ACC112 (cell line): ENCODE data around the gene SHISA5.
"Not testable (repeated sequence)": the region's sequence is repeated elsewhere in the genome, so short reads cannot be mapped to it uniquely, and the experiment has no call there.

Experiments
- H2AFZ ChIP-seq: fragments of 200-600 bp; sonication (generic); one replicate; pipeline ENCODE4 v1.6.0; 2017; ENCODE audit warnings: antibody characterized with exemption, low read length; ENCODE audit not compliant: unreplicated experiment
- H3K27ac ChIP-seq: fragments of 200-600 bp; sonication (generic); 2 replicates; pipeline ENCODE4 v1.5.1; 2014; ENCODE audit warnings: low read depth, mild to moderate bottlenecking, antibody characterized with exemption, low read length, moderate library complexity
- H3K27me3 ChIP-seq: fragments of 200-600 bp; sonication (generic); 2 replicates; pipeline ENCODE4 v1.6.1; 2014; ENCODE audit warnings: mild to moderate bottlenecking, antibody characterized with exemption, low read length, moderate library complexity, mixed read lengths; ENCODE audit not compliant: insufficient read depth
- H3K36me3 ChIP-seq: fragments of 200-600 bp; sonication (generic); 2 replicates; pipeline ENCODE4 v1.6.1; 2016; ENCODE audit warnings: mild to moderate bottlenecking, antibody characterized with exemption, low read length, moderate library complexity, mixed read lengths; ENCODE audit not compliant: insufficient read depth
- H3K4me1 ChIP-seq: fragments of 200-600 bp; sonication (generic); one replicate; pipeline ENCODE4 v1.6.1; 2016; ENCODE audit warnings: low read length, mixed read lengths; ENCODE audit not compliant: insufficient read depth, unreplicated experiment, control insufficient read depth
- H3K4me3 ChIP-seq: fragments of 200-600 bp; sonication (generic); 2 replicates; pipeline ENCODE4 v1.5.1; 2014; ENCODE audit warnings: mild to moderate bottlenecking, low read depth, low read length
- H3K79me2 ChIP-seq: fragments of 200-600 bp; sonication (generic); one replicate; pipeline ENCODE4 v1.6.0; 2016; ENCODE audit warnings: low read length; ENCODE audit not compliant: control insufficient read depth, unreplicated experiment, insufficient read depth

Gene SHISA5, protein sequence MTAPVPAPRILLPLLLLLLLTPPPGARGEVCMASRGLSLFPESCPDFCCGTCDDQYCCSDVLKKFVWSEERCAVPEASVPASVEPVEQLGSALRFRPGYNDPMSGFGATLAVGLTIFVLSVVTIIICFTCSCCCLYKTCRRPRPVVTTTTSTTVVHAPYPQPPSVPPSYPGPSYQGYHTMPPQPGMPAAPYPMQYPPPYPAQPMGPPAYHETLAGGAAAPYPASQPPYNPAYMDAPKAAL

DNA sequence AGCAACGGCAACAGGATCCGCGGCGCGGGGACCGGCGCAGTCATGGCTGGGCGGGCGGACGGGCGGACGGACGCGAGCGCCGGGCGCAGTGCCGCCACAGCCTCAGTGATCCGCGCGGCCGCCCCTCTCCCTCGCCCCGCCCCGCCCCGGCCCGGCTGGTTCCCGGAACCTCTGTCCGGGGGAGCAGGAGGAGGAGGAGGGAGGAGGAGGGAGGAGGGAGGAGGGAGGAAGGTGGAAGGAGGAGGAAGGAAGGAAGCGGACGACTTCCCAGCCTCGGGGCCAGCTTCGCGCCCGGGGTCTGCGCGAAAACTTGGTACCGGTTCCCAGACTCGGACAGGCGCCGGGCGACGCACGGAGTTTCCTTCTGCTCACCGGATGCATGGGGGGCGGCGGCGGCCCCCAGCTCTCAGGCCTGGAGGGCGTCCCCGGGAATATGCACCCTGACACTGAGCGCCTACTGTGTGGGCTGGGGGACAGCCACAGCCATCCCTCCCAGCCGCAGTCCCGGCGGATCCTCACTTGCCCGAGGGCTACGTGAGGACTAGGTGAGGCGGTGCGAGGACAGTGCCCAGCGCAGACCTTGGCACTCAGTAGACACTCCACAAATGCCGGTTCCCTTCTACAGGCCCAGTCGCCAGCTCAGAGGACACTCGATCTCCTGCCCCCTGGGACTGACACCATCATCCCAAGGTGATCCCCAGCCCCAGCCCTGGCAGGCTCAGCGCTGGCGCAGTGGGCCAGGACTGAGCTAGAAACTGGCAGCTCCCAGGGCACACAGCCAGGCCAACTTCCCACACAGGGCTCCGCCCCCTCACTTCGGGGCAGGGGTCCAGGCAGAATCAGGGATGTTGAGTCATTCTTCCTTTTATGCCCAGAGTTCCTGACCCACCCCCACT is at the start of gene SHISA5:
TSS of gene SHISA5 (minus strand) at position 124 of the 896 bp plus-strand sequence. CDS start at position 44, 80 bp downstream.
- Histone ChIP-seq H3K27ac (peak within 1 kb of the TSS; percentile 49), H3K4me1 (peaks cover 28% of the 10 kb centered on the region), H3K36me3 (peaks cover 4% of the 10 kb centered on the region; the same call in 1 of the 2 replicates), H3K27me3 (no peaks in the 10 kb centered on the region), H3K79me2 (peaks cover 18% of the 10 kb centered on the region), H3K4me3 (peak within 1 kb of the TSS; percentile 98), H2AFZ (peak within 1 kb of the TSS; percentile 59)

DNA sequence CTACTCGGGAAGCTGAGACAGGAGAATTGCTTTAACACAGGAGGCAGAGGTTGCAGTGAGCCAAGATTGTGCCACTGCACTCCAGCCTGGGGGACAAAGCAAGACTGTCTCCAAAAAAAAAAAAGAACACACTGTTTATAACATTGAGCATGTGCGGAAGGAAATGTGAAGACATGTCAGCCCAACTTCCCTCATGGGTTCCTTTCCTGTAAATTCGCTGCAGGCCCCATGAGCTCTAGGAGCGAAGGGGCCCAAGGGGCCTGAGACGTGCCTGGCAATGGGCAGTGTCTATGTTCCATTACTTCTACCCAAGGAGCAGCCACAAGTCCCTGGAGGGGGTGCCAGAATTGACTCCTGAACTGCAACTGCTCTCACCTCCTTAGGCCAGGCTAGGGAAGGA is 49.4 kb upstream of the SHISA5 start:
- Histone ChIP-seq H3K4me1 (peaks cover 18% of the 10 kb centered on the region), H3K36me3 (peaks cover 4% of the 10 kb centered on the region; the same call in 1 of the 2 replicates), H3K27ac (no peak overlapping the region), H3K27me3 (no peaks in the 10 kb centered on the region), H2AFZ (no peak overlapping the region), H3K4me3 (no peak overlapping the region), H3K79me2 (peaks cover 49% of the 10 kb centered on the region)

DNA sequence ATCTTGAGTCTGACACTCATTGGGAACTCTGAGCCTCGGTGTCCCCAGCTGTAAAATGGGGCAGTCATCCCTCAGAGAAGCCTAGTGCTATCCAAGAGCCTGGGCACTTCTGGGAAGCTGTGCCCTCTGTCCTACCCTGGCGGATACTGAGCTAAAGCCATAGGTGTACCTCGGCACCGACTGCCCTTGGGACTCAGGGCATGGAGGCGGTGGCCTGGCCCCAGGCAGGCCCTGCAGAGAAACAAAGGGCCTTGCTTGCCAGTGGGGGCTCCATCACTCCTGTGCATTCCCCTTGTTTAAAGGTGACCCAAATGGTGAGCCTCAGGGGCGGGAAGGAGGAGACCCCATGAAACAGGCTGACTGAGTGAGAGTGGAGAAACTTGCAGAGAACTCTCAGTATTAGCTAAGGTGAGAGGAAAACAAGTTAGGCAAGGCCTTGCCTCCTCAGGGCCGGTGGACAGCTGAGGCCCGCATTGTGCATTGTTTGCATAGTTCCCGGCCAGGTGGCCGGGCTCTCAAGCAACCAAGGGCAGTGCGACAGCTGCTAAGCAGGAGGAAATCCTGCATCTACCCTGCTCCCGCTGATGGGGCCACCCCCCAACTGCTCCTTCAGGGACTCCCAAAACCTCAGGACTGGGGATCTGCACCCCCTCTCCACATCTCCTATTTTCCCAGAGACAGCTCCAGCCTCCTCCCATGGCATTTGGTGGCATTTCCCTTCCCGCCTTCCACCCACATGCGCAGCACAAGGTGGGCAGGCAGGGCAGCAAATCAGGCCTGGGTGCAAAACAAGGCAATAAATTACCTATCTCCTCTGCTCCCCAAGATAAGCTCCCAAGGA is 48.4 kb upstream of the SHISA5 start:
- no peak overlapping the region for H3K4me3 ChIP-seq
- no peak overlapping the region for H2AFZ ChIP-seq

DNA sequence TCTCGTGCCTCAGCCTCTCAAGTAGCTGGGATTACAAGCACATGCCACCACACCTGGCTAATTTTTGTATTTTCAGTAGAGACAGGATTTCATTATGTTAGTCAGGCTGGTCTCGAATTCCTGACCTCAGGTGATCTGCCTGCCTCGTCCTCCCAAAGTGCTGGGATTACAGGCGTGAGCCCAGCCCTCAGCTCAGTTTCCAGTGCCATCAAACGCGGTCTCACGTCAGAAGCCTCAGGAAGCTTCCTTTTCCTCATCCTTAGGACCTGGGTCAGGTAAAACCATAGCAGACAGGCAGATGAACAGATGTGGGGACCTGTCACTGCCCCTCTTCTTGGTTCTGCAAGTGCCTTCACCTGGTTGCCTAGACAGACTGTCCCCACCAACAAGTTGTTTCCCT is 47.7 kb upstream of the SHISA5 start:
- not testable (repeated sequence) for H2AFZ ChIP-seq, H3K27ac ChIP-seq, H3K27me3 ChIP-seq, H3K4me3 ChIP-seq, H3K36me3 ChIP-seq
- Histone ChIP-seq H3K4me1 (peaks cover 16% of the 10 kb centered on the region), H3K79me2 (peaks cover 49% of the 10 kb centered on the region)

More for the DNA sequence above, 48.4 kb upstream of the SHISA5 start:
- Histone ChIP-seq H3K27me3 (no peaks in the 10 kb centered on the region), H3K4me1 (peaks cover 16% of the 10 kb centered on the region), H3K36me3 (peaks cover 10% of the 10 kb centered on the region; the same call in 1 of the 2 replicates), H3K27ac (no peak overlapping the region), H3K79me2 (peaks cover 49% of the 10 kb centered on the region)

DNA sequence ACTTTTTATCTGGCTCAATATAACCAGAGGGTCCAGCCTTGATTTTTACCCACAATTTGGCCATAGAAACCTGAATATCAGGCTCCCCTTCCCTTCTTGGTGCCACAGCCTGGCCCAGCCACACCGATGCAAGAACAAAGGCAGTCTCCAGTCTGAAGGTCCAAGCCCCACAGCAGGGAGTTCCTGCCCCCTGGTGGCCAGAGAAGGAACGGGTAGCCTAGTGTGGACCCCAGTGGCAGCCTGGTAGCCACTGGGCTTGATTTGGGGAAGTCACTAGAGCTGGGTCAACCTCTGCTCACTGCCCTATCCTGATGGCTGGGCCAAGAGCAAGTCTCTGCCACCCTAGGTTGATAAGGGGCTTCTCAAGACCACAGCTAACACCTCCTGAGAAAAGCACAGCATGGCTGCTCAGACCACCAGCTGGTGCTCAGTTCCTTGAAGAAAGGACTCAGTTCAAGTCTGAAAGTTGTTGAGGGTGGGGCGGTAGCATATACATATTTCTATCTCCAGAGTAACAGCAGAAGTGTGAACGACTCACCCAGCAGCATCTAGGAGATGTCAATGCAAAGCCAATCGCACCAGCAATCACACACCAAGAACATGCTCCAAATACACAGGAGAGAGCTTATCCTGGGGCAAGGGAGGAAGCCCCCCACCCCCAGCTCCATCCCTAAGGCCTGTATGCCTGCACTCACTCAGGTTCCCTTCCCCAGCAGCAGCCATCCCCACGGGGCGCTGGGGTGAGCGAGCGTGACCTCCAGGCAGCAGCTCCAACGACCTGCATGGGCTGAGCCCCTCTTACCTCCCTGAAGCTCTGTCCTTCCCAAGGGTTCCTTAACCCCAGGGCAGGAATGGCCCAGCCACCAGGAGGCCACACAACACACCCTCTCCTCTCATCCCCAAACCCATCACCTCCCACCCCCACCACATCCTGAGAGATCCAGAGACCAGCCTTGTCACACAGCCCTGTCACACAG is 45.0 kb upstream of the SHISA5 start:
- H3K4me3 ChIP-seq = no peak overlapping the region
- H3K4me1 ChIP-seq = peaks cover 2% of the 10 kb centered on the region
- no peaks in the 10 kb centered on the region for H3K27me3 ChIP-seq
- no peak overlapping the region for H3K27ac ChIP-seq
- H2AFZ ChIP-seq = no peak overlapping the region
- peaks cover 26% of the 10 kb centered on the region for H3K79me2 ChIP-seq
- peaks cover 17% of the 10 kb centered on the region for H3K36me3 ChIP-seq

DNA sequence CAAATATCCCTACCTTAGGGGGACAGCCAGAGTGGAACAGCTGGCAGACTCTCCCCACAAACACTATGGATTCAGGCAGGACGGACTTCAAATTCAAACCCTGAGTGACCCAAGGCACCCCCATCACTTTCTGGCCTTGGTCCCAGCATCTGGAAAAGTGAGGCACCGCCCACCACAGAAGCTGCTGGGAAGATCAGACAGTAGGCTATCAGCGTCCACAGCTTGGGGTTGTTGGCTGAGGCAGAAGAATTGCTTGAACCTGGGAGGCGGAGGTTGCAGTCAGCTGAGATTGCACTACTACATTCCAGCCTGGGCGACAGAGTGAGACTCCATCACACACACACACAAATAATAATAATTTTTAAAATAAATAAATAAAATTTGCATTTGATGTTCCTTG is 44.2 kb upstream of the SHISA5 start:
- H3K36me3 ChIP-seq = peaks cover 20% of the 10 kb centered on the region
- no peak overlapping the region for H3K27ac ChIP-seq
- peaks cover 18% of the 10 kb centered on the region for H3K79me2 ChIP-seq
- no peak overlapping the region for H2AFZ ChIP-seq
- no peaks in the 10 kb centered on the region for H3K4me1 ChIP-seq
- no peak overlapping the region for H3K4me3 ChIP-seq
- H3K27me3 ChIP-seq = no peaks in the 10 kb centered on the region

DNA sequence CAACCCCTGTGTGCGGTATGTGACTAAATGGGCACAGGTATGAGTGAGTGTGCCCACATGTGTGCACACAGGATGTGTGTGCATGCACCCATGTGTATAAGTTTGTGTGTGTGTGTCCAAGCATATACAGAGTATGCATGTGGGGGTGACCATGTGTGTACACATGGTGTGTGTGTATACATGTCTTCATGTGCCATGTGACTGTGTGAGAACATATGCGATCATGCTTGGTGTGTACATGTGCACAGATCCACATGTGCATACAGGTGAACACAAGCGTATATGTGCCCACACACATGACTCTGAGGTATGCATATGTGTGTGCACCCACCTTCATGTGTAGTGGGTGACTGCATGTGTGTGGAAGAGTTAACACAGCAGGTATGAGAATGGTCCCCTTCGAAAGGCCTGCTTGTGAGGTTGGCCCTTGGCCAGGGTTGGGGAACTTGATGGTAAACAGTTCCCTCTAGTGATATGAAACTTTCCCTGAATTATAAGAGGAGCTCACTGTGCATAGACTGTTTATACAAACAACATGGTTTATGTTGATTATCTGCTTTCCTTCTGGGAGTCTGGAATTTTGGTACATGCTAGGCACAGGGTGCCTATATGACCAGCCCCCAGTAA is 42.3 kb upstream of the SHISA5 start:
- no peaks in the 10 kb centered on the region for H3K27me3 ChIP-seq

DNA sequence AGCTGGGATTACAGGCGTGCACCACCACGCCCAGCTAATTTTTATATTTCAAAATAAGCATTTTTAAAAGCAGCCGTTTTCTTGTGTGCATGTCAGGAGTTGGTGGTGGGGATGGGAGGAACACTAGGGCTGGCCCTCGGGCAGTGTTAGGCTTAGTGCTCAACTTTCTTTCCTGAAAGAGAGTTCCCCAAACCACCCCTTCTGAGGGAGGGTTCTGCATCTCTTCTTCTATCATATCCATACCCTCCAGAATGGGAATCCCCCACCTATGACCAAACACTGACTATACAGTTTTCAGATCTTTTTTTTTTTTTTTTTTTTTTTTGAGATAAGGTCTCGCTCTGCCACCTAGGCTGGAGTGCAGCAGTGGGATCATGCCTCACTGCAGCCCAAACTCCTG is 40.2 kb upstream of the SHISA5 start:
- H3K4me3 ChIP-seq = no peak overlapping the region
- H3K4me1 ChIP-seq = no peaks in the 10 kb centered on the region
- H3K79me2 ChIP-seq = no peaks in the 10 kb centered on the region
- no peak overlapping the region for H2AFZ ChIP-seq
- H3K36me3 ChIP-seq = peaks cover 18% of the 10 kb centered on the region
- no peak overlapping the region for H3K27ac ChIP-seq
- H3K27me3 ChIP-seq = no peaks in the 10 kb centered on the region

More for the DNA sequence above, 42.3 kb upstream of the SHISA5 start:
- Histone ChIP-seq H3K36me3 (peaks cover 20% of the 10 kb centered on the region), H3K4me1 (no peaks in the 10 kb centered on the region), H3K4me3 (no peak overlapping the region), H3K27ac (no peak overlapping the region), H3K79me2 (peaks cover 3% of the 10 kb centered on the region), H2AFZ (no peak overlapping the region)

DNA sequence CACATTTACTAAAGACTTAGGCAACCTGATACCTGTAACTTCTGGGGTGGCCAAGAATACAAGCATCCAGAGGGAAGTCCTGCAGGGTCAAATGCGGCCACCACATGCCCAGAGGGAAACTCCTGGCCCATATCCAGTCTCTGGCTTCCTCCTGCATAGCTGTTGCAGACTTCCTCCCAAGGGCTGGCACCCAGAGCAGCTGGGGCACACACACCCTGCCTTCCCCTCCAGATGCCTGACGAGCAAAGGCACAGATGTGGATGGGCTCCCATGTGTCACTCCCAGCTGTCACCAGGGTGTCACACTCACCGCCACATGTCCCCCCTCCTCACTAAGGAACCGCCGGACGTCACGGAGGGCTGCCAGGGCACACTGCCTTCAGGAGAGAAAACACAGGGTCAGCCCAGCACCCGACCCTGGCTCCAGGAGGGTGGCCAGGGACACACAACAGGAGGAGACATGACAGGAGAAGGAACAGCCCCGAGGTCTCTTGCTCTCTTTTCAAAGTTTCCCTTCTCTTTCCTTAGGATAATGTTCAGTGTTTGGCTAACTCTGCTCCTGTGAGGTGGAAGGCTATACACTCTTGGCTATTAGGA is 39.4 kb upstream of the SHISA5 start:
- Histone ChIP-seq H3K27ac (no peak overlapping the region), H3K4me3 (no peak overlapping the region), H2AFZ (no peak overlapping the region), H3K79me2 (no peaks in the 10 kb centered on the region), H3K4me1 (no peaks in the 10 kb centered on the region), H3K27me3 (no peaks in the 10 kb centered on the region), H3K36me3 (peaks cover 21% of the 10 kb centered on the region)
